Endothelial cell (in vitro differentiated cells): ENCODE results near the gene TRIM65. TPM values are rescaled to one million over a fixed set of nuclear protein-coding genes. Genes with fewer than 3 reads are reported as not detected.

ENCODE experiments used
- DNase-seq: peaks from one replicate; pipeline ENCODE4 v3.0.0; 2021; ENCODE audit warnings: low spot score
- H3K27ac Mint-ChIP-seq: one replicate; pipeline ENCODE4 v1.8.0; 2021; ENCODE audit warnings: mixed read lengths, inconsistent platforms; ENCODE audit not compliant: unreplicated experiment
- H3K27me3 Mint-ChIP-seq: one replicate; pipeline ENCODE4 v1.8.0; 2021; ENCODE audit warnings: mild to moderate bottlenecking, moderate library complexity, mixed read lengths, inconsistent platforms; ENCODE audit not compliant: unreplicated experiment
- H3K36me3 Mint-ChIP-seq: one replicate; pipeline ENCODE4 v1.8.0; 2021; ENCODE audit warnings: mild to moderate bottlenecking, low read depth, mixed read lengths, inconsistent platforms; ENCODE audit not compliant: unreplicated experiment
- H3K4me1 Mint-ChIP-seq: one replicate; pipeline ENCODE4 v1.8.0; 2021; ENCODE audit warnings: mild to moderate bottlenecking, mixed read lengths, inconsistent platforms; ENCODE audit not compliant: unreplicated experiment
- H3K4me3 Mint-ChIP-seq: one replicate; pipeline ENCODE4 v1.8.0; 2021; ENCODE audit warnings: mild to moderate bottlenecking, mixed read lengths, inconsistent platforms; ENCODE audit not compliant: unreplicated experiment
- H3K9me3 Mint-ChIP-seq: one replicate; pipeline ENCODE4 v1.8.0; 2021; ENCODE audit warnings: mixed read lengths, inconsistent platforms; ENCODE audit not compliant: unreplicated experiment
- CTCF ChIP-seq: fragments of 200-600 bp; sonication (generic); IDR thresholded peaks from one replicate; pipeline ENCODE4 v1.5.0; 2021; ENCODE audit warnings: antibody characterized with exemption; ENCODE audit not compliant: unreplicated experiment
- total RNA-seq: library from RNA; stranded (reverse); fragmentation: NEBNext Ultra II Directional; extraction: Animal tissue kit (Norgen Biotek cat#: 25700); gene quantifications from one replicate; pipeline ENCODE4 v1.2.1, GENCODE V29; 2021; ENCODE audit not compliant: unreplicated experiment

Gene TRIM65
- total RNA-seq, 1 donor from 2014 or later: 14.1 TPM

GRCh38 chr17:75839942-75840798 is 56.6 kb downstream of the TRIM65 start:
- Mint-ChIP-seq H3K27ac (no peak overlapping the region), H3K4me1 (peaks cover 2% of the 10 kb centered on the region), H3K4me3 (no peak overlapping the region), H3K9me3 (no peaks in the 10 kb centered on the region), H3K36me3 (no peaks in the 10 kb centered on the region), H3K27me3 (peaks cover 6% of the 10 kb centered on the region)
- no peak for DNase-seq
- no peak for TF ChIP-seq CTCF

Other genes starting within 250 kb of the TRIM65 start
- 40.2 TPM for gene RECQL5, start 229.8 kb downstream of the TRIM65 start, total RNA-seq
- 125 TPM for gene SAP30BP, start 229.6 kb downstream of the TRIM65 start, total RNA-seq
- gene ITGB4, start 175.5 kb downstream of the TRIM65 start, total RNA-seq: 0.54 TPM
- gene GALK1, start 131.8 kb downstream of the TRIM65 start, total RNA-seq: 18.0 TPM
- gene UNK, start 112.1 kb downstream of the TRIM65 start, total RNA-seq: 28.8 TPM
- 11.5 TPM for gene UNC13D, start 52.5 kb downstream of the TRIM65 start, total RNA-seq
- gene WBP2, start 41.6 kb downstream of the TRIM65 start, total RNA-seq: 69.6 TPM
- 4.4 TPM for gene TRIM47, start 18.4 kb downstream of the TRIM65 start, total RNA-seq
- gene MRPL38, start 7.9 kb upstream of the TRIM65 start, total RNA-seq: 78.2 TPM
- gene FBF1, start 44.1 kb upstream of the TRIM65 start, total RNA-seq: 7.8 TPM
- gene ACOX1, start 82.2 kb upstream of the TRIM65 start, total RNA-seq: 36.1 TPM
- gene TEN1, start 82.3 kb upstream of the TRIM65 start, total RNA-seq: 22.6 TPM
- 8.4 TPM for gene CDK3, start 103.9 kb upstream of the TRIM65 start, total RNA-seq
- not detected for gene EVPL, start 130.4 kb upstream of the TRIM65 start, total RNA-seq
- 62.6 TPM for gene SRP68, start 175.6 kb upstream of the TRIM65 start, total RNA-seq
- gene GALR2, start 177.8 kb upstream of the TRIM65 start, total RNA-seq: not detected
- not detected for gene ZACN, start 182.2 kb upstream of the TRIM65 start, total RNA-seq
- 183 TPM for gene EXOC7, start 206.8 kb upstream of the TRIM65 start, total RNA-seq
- gene FOXJ1, start 244.3 kb upstream of the TRIM65 start, total RNA-seq: 2.1 TPM